Epithelial cell of umbilical artery (primary cell): ENCODE measurements around the gene ORC3. TPM values are rescaled to one million over a fixed set of nuclear protein-coding genes. Genes with fewer than 3 reads are reported as not detected.

Experiments
- total RNA-seq: library from RNA; depleted of rRNA; stranded (reverse); fragments of >200 nt; gene quantifications from 2 replicates; pipeline ENCODE4 v1.2.3, GENCODE V29; 2014

Gene ORC3
- 16.2 and 19.3 TPM in 2 replicates for total RNA-seq

GRCh38 chr6:87589693-87590416 lies at the start of gene ORC3, which contains the start of gene RARS2:
Gene ORC3 (plus strand): TSS chr6:87590135. CDS start chr6:87590169, 34 bp downstream.
Gene RARS2 (minus strand): TSS chr6:87589987. CDS start chr6:87589957, 30 bp downstream.

GRCh38 chr6:87701676-87702588 lies 112.0 kb downstream of the ORC3 start, which contains the start of gene AKIRIN2:
Gene AKIRIN2 (minus strand): TSS chr6:87702233. CDS start chr6:87701684, 549 bp downstream.

Other genes with a start within 250 kb of the ORC3 start
- gene C6orf163, start 245.3 kb upstream of the ORC3 start, total RNA-seq = 0.32 and 0.46 TPM in 2 replicates
- gene CFAP206, start 182.2 kb upstream of the ORC3 start, total RNA-seq = 0.30 and 0.65 TPM in 2 replicates
- 19.8 and 35.0 TPM in 2 replicates for gene SLC35A1, start 117.2 kb upstream of the ORC3 start, total RNA-seq
- 31.5 and 33.4 TPM in 2 replicates for gene RARS2, start 148 bp upstream of the ORC3 start, total RNA-seq
- gene AKIRIN2, start 112.1 kb downstream of the ORC3 start, total RNA-seq = 14.9 and 16.2 TPM in 2 replicates